Keratinocyte (primary cell): ENCODE data around the gene NUDC. TPM values are rescaled to one million over a fixed set of nuclear protein-coding genes. Genes with fewer than 3 reads are reported as not detected.

ENCODE experiments used
- DNase-seq: peaks from one replicate; pipeline ENCODE4 v3.0.0-alpha.2; 2011; ENCODE audit warnings: low read depth, missing footprints, low spot score
- FAIRE-seq: peaks from 2 replicates; lab custom pipeline; 2011; peaks lifted over from hg19 to GRCh38; lab: Jason Lieb, UNC
- H2AFZ ChIP-seq: 2 replicates; pipeline ENCODE4 v1.6.0; 2012; ENCODE audit warnings: low read length, control low read depth, inconsistent platforms; ENCODE audit not compliant: control insufficient read depth
- H3K27ac ChIP-seq: 2 replicates; pipeline ENCODE4 v1.5.1; 2011; ENCODE audit warnings: low read length; ENCODE audit not compliant: control insufficient read depth, insufficient read depth
- H3K27me3 ChIP-seq: 3 replicates; pipeline ENCODE4 v1.6.0; 2011; ENCODE audit warnings: low read length; ENCODE audit not compliant: control insufficient read depth, insufficient read depth; ENCODE audit errors: extremely low read depth
- H3K36me3 ChIP-seq, 2 experiments: 2 replicates in 1 of 2; 3 replicates in 1 of 2; pipeline ENCODE4 v1.5.1; 2011; ENCODE audit warnings: low read length in 2 of 2, mild to moderate bottlenecking in 1 of 2; ENCODE audit not compliant: control insufficient read depth in 2 of 2, insufficient read depth in 2 of 2; ENCODE audit errors: extremely low read depth in 1 of 2
- H3K4me1 ChIP-seq: 3 replicates; pipeline ENCODE4 v1.5.1; 2011; ENCODE audit warnings: low read length; ENCODE audit not compliant: control insufficient read depth, insufficient read depth; ENCODE audit errors: extremely low read depth
- H3K4me2 ChIP-seq: 3 replicates; pipeline ENCODE4 v1.6.0; 2011; ENCODE audit warnings: low read depth, low read length; ENCODE audit not compliant: control insufficient read depth, insufficient read depth; ENCODE audit errors: extremely low read depth
- H3K4me3 ChIP-seq, 3 experiments: fragments of 200-600 bp in 1 of 3; sonication (generic) in 1 of 3; 2 replicates in 2 of 3; 3 replicates in 1 of 3; pipeline ENCODE4 v1.5.1; 2011 to 2016; ENCODE audit warnings: low read length in 3 of 3, mild to moderate bottlenecking in 3 of 3, control low read depth in 2 of 3, inconsistent platforms in 1 of 3, low read depth in 1 of 3, mixed read lengths in 1 of 3, mixed run types in 1 of 3, moderate library complexity in 1 of 3; ENCODE audit not compliant: control insufficient read depth in 2 of 3, insufficient read depth in 2 of 3; ENCODE audit errors: extremely low read depth in 1 of 3
- H3K79me2 ChIP-seq: 2 replicates; pipeline ENCODE4 v1.6.0; 2012; ENCODE audit warnings: low read length; ENCODE audit not compliant: control insufficient read depth, insufficient read depth
- H3K9ac ChIP-seq: 3 replicates; pipeline ENCODE4 v1.6.0; 2011; ENCODE audit warnings: low read length; ENCODE audit not compliant: control insufficient read depth, insufficient read depth; ENCODE audit errors: extremely low read depth
- H3K9me1 ChIP-seq: 3 replicates; pipeline ENCODE4 v1.6.0; 2011; ENCODE audit warnings: low read length; ENCODE audit not compliant: control insufficient read depth, insufficient read depth; ENCODE audit errors: extremely low read depth
- H3K9me3 ChIP-seq: 2 replicates; pipeline ENCODE4 v1.5.1; 2012; ENCODE audit warnings: low read depth, low read length; ENCODE audit not compliant: control insufficient read depth
- H4K20me1 ChIP-seq: 3 replicates; pipeline ENCODE4 v1.6.0; 2011; ENCODE audit warnings: low read length; ENCODE audit not compliant: control insufficient read depth, insufficient read depth; ENCODE audit errors: extremely low read depth
- EZH2 ChIP-seq: IDR thresholded peaks from one replicate; pipeline ENCODE4 v1.6.1; 2012; ENCODE audit warnings: inconsistent platforms, mild to moderate bottlenecking, low read length, moderate library complexity
- dilution Hi-C: fragments of 300-500 bp; cut with MboI; formaldehyde crosslinking; loops from one replicate; pipeline ENCODE4 v1.7.0; 2020; ENCODE audit warnings: low sequenced_read_pairs; ENCODE audit not compliant: extremely low pct_ligation_motif_present
- polyA plus RNA-seq, 5 experiments: library from polyadenylated mRNA; depleted of rRNA in 3 of 5; stranded (reverse) in 3 of 5; stranded (forward) in 1 of 5; unstranded in 1 of 5; fragments of >200 nt; gene quantifications; 1 replicate in 1 of 5; 2 replicates in 3 of 5; 3 replicates in 1 of 5; pipeline versions ENCODE4 v1.2.1 to v1.2.3, GENCODE V29; 2011 to 2012; ENCODE audit warnings: missing spikeins in 2 of 5, low read depth in 1 of 5, low replicate concordance in 1 of 5
- TF ChIP-seq, protein P1 (sequence below), 3 experiments: IDR thresholded peaks in 1 of 3; conservative IDR thresholded peaks in 1 of 3; optimal IDR thresholded peaks in 1 of 3; 2 replicates in 2 of 3; 3 replicates in 1 of 3; pipeline versions ENCODE3 to v1.5.1; 2011; ENCODE audit warnings: low read length in 3 of 3, mild to moderate bottlenecking in 3 of 3, moderate library complexity in 2 of 3, control low read depth in 1 of 3, inconsistent platforms in 1 of 3; ENCODE audit not compliant: insufficient read depth in 2 of 3; ENCODE audit errors: extremely low read depth in 1 of 3

NUDC gene
- polyA plus RNA-seq, 1 donor (not counting 4 experiments of a cell fraction or from before 2014, with no cell fraction given) = 57.3 TPM

DNA sequence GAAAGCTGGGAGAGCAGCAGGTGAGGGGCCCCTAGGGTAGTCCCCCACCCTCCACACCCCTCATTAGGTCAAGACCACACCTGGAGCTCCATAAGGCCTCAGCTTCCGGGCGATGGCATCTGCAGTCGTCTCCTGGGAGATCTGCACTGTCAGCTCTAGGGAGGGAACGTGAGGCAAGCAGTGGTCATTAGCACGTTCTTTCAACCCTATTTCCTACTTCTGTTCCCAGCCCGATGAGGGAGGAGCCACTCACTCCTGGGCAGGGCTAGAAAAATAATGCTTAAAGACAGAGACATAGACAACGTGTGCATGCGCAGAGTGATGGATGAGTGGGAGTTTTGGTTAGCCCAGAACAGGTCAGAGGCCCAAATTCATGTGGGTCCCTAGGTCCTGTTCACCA is 29.1 kb downstream of the NUDC start:
- Histone ChIP-seq H3K9ac (no peak overlapping the region), H4K20me1 (peaks cover 12% of the 10 kb centered on the region), H3K27me3 (no peaks in the 10 kb centered on the region), H3K9me3 (no peaks in the 10 kb centered on the region), H3K4me2 (no peak overlapping the region), H3K27ac (no peak overlapping the region), H3K4me1 (peaks cover 8% of the 10 kb centered on the region), H3K4me3 (no peak overlapping the region), H3K9me1 (no peaks in the 10 kb centered on the region), H3K36me3 (peaks cover 25 to 40% of the 10 kb centered on the region in 2 experiments), H2AFZ (no peak overlapping the region), H3K79me2 (peaks cover 18% of the 10 kb centered on the region)
- no peak for DNase-seq
- FAIRE-seq = no peak
- dilution Hi-C loops = no loop called here
- TF ChIP-seq, protein P1, sequence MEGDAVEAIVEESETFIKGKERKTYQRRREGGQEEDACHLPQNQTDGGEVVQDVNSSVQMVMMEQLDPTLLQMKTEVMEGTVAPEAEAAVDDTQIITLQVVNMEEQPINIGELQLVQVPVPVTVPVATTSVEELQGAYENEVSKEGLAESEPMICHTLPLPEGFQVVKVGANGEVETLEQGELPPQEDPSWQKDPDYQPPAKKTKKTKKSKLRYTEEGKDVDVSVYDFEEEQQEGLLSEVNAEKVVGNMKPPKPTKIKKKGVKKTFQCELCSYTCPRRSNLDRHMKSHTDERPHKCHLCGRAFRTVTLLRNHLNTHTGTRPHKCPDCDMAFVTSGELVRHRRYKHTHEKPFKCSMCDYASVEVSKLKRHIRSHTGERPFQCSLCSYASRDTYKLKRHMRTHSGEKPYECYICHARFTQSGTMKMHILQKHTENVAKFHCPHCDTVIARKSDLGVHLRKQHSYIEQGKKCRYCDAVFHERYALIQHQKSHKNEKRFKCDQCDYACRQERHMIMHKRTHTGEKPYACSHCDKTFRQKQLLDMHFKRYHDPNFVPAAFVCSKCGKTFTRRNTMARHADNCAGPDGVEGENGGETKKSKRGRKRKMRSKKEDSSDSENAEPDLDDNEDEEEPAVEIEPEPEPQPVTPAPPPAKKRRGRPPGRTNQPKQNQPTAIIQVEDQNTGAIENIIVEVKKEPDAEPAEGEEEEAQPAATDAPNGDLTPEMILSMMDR (optimal IDR thresholded peaks at IDR 0.05 in 1 of 3, IDR thresholded peaks at IDR 0.05 in 1 of 3, conservative IDR thresholded peaks at IDR 0.05 in 1 of 3; ENCODE audit: extremely low read depth in 1 of 3, insufficient read depth in 2 of 3, low read length in 3 of 3) = no peak
- no peak for TF ChIP-seq EZH2

DNA sequence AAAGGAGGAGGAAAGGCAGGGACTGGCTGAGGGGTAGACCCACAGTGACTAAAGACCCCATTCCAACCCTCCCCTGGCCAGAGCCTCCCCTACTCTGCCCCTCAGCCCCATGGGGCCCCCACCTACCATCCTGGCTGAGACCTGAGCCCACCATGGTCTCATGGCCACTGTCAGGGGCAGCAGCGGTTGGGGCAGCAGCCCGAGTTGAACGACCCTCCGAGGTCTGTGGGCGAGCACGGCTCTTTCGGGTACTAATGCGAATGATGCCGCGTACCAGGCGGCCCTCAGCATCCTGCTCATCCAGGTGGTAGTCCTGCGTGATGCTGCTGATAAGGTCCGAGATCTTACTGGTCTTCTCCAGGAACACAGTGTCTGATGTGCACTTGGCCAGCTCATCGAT is 29.7 kb downstream of the NUDC start:
- no peak overlapping the region for H3K4me2 ChIP-seq
- H3K9me1 ChIP-seq = no peaks in the 10 kb centered on the region
- peaks cover 24 to 40% of the 10 kb centered on the region in 2 experiments for H3K36me3 ChIP-seq
- peaks cover 12% of the 10 kb centered on the region for H4K20me1 ChIP-seq
- H3K4me3 ChIP-seq = no peak overlapping the region
- H3K9ac ChIP-seq = no peak overlapping the region
- peaks cover 8% of the 10 kb centered on the region for H3K4me1 ChIP-seq
- H3K9me3 ChIP-seq = no peaks in the 10 kb centered on the region
- FAIRE-seq = no peak
- no peak overlapping the region for H2AFZ ChIP-seq
- no peak for TF ChIP-seq EZH2
- TF ChIP-seq, protein P1 (optimal IDR thresholded peaks at IDR 0.05 in 1 of 3, IDR thresholded peaks at IDR 0.05 in 1 of 3, conservative IDR thresholded peaks at IDR 0.05 in 1 of 3; ENCODE audit: extremely low read depth in 1 of 3, insufficient read depth in 2 of 3, low read length in 3 of 3) = no peak
- peaks cover 23% of the 10 kb centered on the region for H3K79me2 ChIP-seq
- dilution Hi-C loops = no loop called here
- H3K27me3 ChIP-seq = no peaks in the 10 kb centered on the region
- DNase-seq = no peak
- H3K27ac ChIP-seq = no peak overlapping the region
